D721Med (cell line): Measurements from ENCODE around the gene SYNC.
"Not testable (repeated sequence)": the region's sequence is repeated elsewhere in the genome, so short reads cannot be mapped to it uniquely, and the experiment has no call there.

Source experiments
- DNase-seq: peaks from one replicate; pipeline ENCODE4 v3.0.0; 2011; ENCODE audit warnings: low spot score; ENCODE audit not compliant: insufficient read length
- FAIRE-seq: peaks from 2 replicates; lab custom pipeline; 2011; peaks lifted over from hg19 to GRCh38; lab: Jason Lieb, UNC
- TF ChIP-seq, protein P1 (sequence below): IDR thresholded peaks from 2 replicates; pipeline ENCODE4 v1.5.1; 2012; ENCODE audit warnings: mild to moderate bottlenecking, control low read depth; ENCODE audit not compliant: insufficient read depth; ENCODE audit errors: missing control alignments

SYNC gene

DNA sequence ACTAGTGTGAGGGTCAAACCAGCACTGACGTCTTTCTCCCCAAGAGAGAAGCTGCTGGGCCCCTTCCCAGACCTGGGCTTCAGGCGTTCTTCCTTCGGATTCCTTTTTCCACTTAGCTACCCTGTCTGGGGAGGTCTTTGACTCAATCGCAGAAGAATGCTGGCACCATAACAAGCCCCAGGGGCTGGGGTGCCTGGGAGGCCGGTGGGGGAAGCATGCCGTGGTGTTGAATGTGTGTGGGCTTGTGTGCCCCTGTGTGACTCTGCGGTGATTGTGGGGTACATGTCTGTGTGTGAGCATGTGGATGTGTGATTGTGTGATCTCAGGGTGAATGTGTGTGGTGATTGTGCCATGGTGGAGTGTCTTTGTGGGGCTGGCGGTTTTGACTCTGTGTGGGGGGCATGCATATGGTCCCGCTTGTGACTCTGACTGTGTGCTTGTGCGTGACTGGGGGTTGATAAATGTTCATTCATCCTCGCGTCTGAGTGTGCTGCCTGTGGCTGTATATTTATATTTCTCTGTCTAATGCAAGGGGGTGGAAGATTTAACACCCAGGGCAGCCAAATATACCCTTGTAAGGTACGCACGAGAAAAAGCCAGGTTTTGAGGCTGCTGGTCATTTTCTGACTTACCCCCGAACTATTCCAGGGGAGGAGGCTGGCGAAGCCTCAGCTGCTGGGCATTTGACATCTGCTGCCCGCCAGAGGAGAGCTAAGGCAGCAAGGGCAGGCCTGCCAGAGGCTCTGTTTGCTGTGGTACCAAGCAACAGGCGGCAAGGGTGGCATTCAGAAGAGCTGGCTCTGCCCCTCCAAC is 1.1 kb upstream of the SYNC start:
- no peak for FAIRE-seq
- DNase-seq: no peak
- TF ChIP-seq, protein P1, sequence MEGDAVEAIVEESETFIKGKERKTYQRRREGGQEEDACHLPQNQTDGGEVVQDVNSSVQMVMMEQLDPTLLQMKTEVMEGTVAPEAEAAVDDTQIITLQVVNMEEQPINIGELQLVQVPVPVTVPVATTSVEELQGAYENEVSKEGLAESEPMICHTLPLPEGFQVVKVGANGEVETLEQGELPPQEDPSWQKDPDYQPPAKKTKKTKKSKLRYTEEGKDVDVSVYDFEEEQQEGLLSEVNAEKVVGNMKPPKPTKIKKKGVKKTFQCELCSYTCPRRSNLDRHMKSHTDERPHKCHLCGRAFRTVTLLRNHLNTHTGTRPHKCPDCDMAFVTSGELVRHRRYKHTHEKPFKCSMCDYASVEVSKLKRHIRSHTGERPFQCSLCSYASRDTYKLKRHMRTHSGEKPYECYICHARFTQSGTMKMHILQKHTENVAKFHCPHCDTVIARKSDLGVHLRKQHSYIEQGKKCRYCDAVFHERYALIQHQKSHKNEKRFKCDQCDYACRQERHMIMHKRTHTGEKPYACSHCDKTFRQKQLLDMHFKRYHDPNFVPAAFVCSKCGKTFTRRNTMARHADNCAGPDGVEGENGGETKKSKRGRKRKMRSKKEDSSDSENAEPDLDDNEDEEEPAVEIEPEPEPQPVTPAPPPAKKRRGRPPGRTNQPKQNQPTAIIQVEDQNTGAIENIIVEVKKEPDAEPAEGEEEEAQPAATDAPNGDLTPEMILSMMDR: no peak

DNA sequence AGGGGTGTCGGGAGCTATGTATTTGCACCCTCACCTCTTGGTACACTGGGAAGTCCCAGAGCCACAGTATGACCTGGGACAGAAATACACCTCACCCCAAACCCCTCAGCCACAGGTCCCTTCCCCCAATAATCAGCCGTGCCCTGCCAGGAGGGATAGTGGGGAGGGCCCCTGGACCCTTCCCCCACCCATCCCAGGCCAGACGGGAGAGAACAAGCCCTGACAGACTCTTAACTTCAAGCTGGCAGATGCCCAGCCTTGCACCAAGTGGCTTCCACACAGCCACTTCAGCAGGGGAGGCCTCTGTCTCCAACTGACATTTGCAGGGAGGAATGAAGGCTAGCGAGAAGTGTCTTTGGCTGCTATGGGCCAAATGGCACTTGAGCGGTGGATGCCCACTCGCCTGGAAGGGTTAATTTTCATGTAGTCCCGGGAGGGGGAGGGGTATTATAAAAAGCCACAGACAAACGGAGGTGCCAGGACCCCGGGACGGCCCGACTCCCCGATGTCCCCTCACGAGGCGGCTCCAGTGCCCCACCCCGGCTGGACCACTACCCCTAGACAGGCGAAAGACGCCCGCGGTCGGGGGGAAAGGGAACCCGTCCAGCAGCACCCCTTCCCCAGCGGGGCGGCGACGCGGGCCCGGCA is 495 bp downstream of the SYNC start:
- DNase-seq (no peak), FAIRE-seq (no peak)
- TF ChIP-seq, protein P1: no peak

GRCh38 chr1:32701421-32701911 is 1.1 kb downstream of the SYNC start:
- FAIRE-seq (no peak), DNase-seq (no peak)
- TF ChIP-seq, protein P1: no peak

DNA sequence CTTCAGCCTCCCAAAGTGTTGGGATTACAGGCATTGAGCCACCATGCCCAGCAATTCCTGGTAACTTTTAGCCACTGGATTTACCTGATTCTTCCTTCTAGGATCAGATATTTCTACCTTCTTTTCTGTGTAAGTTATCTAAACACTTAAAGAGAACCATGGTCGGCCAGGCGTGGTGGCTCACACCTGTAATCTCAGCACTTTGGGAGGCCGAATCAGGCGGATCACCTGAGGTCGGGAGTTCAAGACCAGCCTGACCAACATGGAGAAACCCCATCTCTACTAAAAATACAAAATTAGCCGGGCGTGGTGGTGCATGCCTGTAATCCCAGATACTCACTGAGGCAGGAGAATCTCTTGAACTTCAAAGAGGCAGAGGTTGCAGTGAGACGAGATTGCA is 5.6 kb downstream of the SYNC start:
- not testable (repeated sequence) for FAIRE-seq, DNase-seq

DNA sequence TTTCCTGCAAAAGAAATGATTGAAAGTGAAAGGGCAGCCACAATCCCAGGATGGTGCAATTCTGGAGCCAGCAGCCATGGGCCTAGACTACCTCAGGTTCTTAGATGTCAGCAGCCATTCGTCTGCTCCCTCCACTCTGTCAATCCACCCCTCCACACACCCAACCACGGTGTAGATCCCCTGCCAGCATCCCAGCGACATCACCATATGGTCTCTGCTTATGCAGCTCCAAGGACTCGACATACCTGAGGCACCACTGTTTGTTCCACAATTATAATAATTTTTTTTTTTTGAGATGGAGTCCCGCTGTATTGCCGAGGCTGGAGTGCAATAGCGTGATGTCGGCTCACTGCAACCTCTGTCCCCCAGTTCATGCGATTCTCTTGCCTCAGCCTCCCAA is 6.5 kb downstream of the SYNC start:
- FAIRE-seq: no peak
- TF ChIP-seq, protein P1: no peak

DNA sequence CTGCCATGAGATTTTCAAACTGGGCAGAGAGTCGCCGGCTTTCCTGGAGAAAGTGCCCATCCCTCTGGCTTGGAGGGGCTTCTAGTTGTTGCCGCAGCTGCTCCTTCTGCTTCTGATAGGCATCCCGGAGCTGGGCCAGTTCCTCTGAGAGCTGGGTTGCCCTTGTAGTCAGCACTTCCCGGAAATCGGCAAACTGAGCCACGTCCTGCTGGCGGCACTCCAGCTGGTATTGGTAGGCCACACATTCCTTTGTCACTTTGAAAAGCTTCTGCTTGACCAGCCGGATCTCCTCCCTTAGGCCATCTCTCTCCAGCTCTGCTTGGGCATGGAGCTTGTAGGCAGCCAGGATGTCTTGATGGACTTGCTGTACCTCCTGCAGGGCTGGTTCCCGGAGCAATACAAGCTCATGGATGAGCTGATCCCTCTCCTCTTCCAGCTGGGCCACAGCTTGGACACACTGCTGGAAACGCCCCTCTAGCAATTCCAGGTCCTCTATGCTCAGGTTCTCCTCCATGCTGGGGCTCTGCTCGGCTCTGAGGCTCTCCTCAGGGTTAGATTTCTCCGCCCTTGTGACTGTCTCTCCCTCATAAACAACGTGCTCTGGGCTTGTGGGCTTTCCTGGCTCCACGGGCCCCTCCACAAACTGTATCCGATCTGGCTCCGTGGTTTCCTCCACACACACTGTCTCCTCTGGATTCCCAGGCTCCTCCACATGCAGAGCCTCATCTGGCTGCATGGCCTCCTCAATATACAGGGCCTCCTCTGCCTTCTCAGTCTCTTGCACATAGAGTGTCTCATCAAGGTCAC is 7.3 kb downstream of the SYNC start:
- FAIRE-seq (no peak), DNase-seq (no peak)
- TF ChIP-seq, protein P1: no peak

More for the DNA sequence above, 6.5 kb downstream of the SYNC start:
- DNase-seq: no peak

GRCh38 chr1:32693455-32694174 is 9.0 kb downstream of the SYNC start:
- no peak for FAIRE-seq
- DNase-seq: no peak
- TF ChIP-seq, protein P1: no peak
